Measurements from ENCODE around the gene HMGCLL1. TPM values are rescaled to one million over a fixed set of nuclear protein-coding genes. Genes with fewer than 3 reads are reported as not detected.

HMGCLL1 gene
- total and polyA plus RNA-seq, 4 donors = 0.24 to 0.93 (median 0.66) TPM

GRCh38 chr6:55574556-55574955, 4.4 kb downstream of the HMGCLL1 start:
- H3K27ac ChIP-seq (ENCODE audit: low read depth in 1 of 2, low read length in 2 of 2) = no peak overlapping the region
- no peaks in the 10 kb centered on the region for H3K4me1 ChIP-seq (ENCODE audit: control insufficient read depth in 4 of 4, insufficient read depth in 4 of 4, low read length in 3 of 4)
- no peak overlapping the region for H3K9ac ChIP-seq (ENCODE audit: low read depth in 1 of 2, low read length in 2 of 2)
- no peaks in the 10 kb centered on the region for H3K36me3 ChIP-seq (ENCODE audit: control insufficient read depth in 4 of 4, insufficient read depth in 3 of 4, low read depth in 1 of 4, low read length in 3 of 4)
- H3K9me3 ChIP-seq (ENCODE audit: control insufficient read depth in 4 of 4, low read length in 3 of 4) = no peaks in the 10 kb centered on the region
- H3K4me3 ChIP-seq (ENCODE audit: low read depth in 1 of 3, low read length in 3 of 3) = no peak overlapping the region
- 78% methylated on average over 2 of the region's 2 CpGs for WGBS
- peaks cover 0 to 5% (median 0%) of the 10 kb centered on the region in 4 donors for H3K27me3 ChIP-seq (ENCODE audit: control insufficient read depth in 4 of 4, insufficient read depth in 4 of 4, low read length in 3 of 4)
- no peak for DNase-seq (ENCODE audit: low spot score)
- TF ChIP-seq FOXA2 (IDR thresholded peaks at IDR 0.05) (no peak), HNF4G (IDR thresholded peaks at IDR 0.05) (no peak), HNF4A (conservative IDR thresholded peaks at IDR 0.05) (no peak), GABPA (IDR thresholded peaks at IDR 0.05 in 1 of 2, conservative IDR thresholded peaks at IDR 0.05 in 1 of 2) (no peak), REST (IDR thresholded peaks at IDR 0.05) (no peak), TAF1 (conservative IDR thresholded peaks at IDR 0.05) (no peak), RXRA (IDR thresholded peaks at IDR 0.05) (no peak)

GRCh38 chr6:55569638-55570037, 9.4 kb downstream of the HMGCLL1 start:
- H3K27ac ChIP-seq (ENCODE audit: low read depth in 1 of 2, low read length in 2 of 2) = no peak overlapping the region
- TF ChIP-seq HNF4G (IDR thresholded peaks at IDR 0.05) (no peak), REST (IDR thresholded peaks at IDR 0.05) (no peak), GABPA (IDR thresholded peaks at IDR 0.05 in 1 of 2, conservative IDR thresholded peaks at IDR 0.05 in 1 of 2) (no peak), RAD21 (IDR thresholded peaks at IDR 0.05) (no peak), EGR1 (IDR thresholded peaks at IDR 0.05; ENCODE audit: low read depth in 2 of 2) (no peak), ATF3 (IDR thresholded peaks at IDR 0.05) (no peak), JUND (IDR thresholded peaks at IDR 0.05) (no peak), SP1 (IDR thresholded peaks at IDR 0.05) (no peak), FOXA1 (IDR thresholded peaks at IDR 0.05) (no peak), YY1 (IDR thresholded peaks at IDR 0.05) (no peak)
- no peaks in the 10 kb centered on the region for H3K9me3 ChIP-seq (ENCODE audit: control insufficient read depth in 4 of 4, low read length in 3 of 4)

More at GRCh38 chr6:55569638-55570037, 9.4 kb downstream of the HMGCLL1 start:
- Histone ChIP-seq H3K9ac (ENCODE audit: low read depth in 1 of 2, low read length in 2 of 2) (no peak overlapping the region), H3K27me3 (ENCODE audit: control insufficient read depth in 4 of 4, insufficient read depth in 4 of 4, low read length in 3 of 4) (no peaks in the 10 kb centered on the region), H3K4me1 (ENCODE audit: control insufficient read depth in 4 of 4, insufficient read depth in 4 of 4, low read length in 3 of 4) (no peaks in the 10 kb centered on the region), H3K36me3 (ENCODE audit: control insufficient read depth in 4 of 4, insufficient read depth in 3 of 4, low read depth in 1 of 4, low read length in 3 of 4) (no peaks in the 10 kb centered on the region), H3K4me3 (ENCODE audit: low read depth in 1 of 3, low read length in 3 of 3) (no peak overlapping the region)
- WGBS = 85% methylated on average over 3 of the region's 3 CpGs
- DNase-seq (ENCODE audit: low spot score) = no peak
